SK-N-MC (cell line): ENCODE measurements around the gene TFAM.
A peak's percentile ranks its signal among the peaks of the same experiment; 100 is the strongest.

ENCODE experiments used
- EZH2 ChIP-seq: fragments of 200-600 bp; sonication (generic); IDR thresholded peaks from one replicate; pipeline ENCODE4 v1.6.1; 2017; ENCODE audit warnings: antibody characterized with exemption
- POLR2AphosphoS5 ChIP-seq: IDR thresholded peaks from 2 replicates; pipeline ENCODE4 v1.6.1; 2012; ENCODE audit warnings: mild to moderate bottlenecking, low read depth, low read length, borderline replicate concordance

DNA sequence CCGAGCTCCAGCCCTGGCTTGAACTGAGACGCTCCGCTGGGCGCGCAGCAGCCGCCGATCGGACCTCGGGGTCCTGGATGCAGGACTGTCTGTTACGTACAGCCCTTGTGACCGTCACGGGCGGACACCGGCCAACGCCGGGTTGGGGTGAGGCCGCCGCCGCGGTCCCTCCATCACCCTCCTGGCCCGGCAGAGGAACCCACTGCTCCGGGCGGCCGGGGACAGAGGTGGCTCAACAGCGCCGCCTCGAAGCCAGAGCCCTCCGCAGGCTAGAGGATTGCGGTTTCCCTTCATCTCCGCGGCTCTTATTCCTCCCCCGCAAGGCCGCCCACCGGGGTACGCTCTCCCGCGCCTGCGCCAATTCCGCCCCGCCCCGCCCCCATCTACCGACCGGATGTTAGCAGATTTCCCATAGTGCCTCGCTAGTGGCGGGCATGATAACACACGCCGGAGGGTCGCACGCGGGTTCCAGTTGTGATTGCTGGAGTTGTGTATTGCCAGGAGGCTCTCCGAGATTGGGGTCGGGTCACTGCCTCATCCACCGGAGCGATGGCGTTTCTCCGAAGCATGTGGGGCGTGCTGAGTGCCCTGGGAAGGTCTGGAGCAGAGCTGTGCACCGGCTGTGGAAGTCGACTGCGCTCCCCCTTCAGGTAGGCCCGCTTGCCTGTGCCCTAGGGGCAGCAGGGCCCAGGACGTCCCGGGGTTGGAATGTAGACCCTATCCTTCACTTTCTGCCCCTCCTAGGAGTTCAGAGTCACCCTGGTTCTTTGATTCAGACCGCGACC lies at the start of gene TFAM:
- TF ChIP-seq EZH2 (no peak), POLR2AphosphoS5 (peak; percentile 95)
